ENCODE measurements around the gene SF3B3.

SF3B3 gene

DNA sequence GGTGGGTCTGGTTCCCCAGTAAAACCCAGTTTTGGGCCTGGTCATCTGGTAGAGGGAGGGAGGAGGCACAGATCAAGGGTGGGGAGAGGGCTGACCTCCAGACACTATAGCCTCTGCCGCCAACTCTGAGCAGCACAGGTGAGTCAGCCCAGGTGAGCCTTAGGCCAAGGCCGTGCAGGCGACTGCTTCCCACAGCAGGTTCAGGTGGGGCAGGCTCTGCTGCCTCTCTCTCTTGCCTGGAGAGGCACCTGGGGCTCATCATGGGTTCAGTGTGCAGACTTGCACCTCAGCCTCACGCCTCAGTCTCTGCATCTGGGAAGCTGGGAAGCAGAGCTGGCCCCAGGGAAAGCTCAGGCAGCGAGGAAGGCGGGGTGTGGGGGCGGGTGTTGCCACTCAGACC lies 84.9 kb downstream of the SF3B3 start:
- CTCF ChIA-PET = no interaction called here
- POLR2A ChIA-PET = no interaction called here
- DNase-seq (ENCODE audit: extremely low spot score) = no peak
- TF ChIP-seq, protein P1, sequence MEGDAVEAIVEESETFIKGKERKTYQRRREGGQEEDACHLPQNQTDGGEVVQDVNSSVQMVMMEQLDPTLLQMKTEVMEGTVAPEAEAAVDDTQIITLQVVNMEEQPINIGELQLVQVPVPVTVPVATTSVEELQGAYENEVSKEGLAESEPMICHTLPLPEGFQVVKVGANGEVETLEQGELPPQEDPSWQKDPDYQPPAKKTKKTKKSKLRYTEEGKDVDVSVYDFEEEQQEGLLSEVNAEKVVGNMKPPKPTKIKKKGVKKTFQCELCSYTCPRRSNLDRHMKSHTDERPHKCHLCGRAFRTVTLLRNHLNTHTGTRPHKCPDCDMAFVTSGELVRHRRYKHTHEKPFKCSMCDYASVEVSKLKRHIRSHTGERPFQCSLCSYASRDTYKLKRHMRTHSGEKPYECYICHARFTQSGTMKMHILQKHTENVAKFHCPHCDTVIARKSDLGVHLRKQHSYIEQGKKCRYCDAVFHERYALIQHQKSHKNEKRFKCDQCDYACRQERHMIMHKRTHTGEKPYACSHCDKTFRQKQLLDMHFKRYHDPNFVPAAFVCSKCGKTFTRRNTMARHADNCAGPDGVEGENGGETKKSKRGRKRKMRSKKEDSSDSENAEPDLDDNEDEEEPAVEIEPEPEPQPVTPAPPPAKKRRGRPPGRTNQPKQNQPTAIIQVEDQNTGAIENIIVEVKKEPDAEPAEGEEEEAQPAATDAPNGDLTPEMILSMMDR (IDR thresholded peaks at IDR 0.05; ENCODE audit: control extremely low read depth, extremely low read depth, low read depth, missing control alignments) = no peak

DNA sequence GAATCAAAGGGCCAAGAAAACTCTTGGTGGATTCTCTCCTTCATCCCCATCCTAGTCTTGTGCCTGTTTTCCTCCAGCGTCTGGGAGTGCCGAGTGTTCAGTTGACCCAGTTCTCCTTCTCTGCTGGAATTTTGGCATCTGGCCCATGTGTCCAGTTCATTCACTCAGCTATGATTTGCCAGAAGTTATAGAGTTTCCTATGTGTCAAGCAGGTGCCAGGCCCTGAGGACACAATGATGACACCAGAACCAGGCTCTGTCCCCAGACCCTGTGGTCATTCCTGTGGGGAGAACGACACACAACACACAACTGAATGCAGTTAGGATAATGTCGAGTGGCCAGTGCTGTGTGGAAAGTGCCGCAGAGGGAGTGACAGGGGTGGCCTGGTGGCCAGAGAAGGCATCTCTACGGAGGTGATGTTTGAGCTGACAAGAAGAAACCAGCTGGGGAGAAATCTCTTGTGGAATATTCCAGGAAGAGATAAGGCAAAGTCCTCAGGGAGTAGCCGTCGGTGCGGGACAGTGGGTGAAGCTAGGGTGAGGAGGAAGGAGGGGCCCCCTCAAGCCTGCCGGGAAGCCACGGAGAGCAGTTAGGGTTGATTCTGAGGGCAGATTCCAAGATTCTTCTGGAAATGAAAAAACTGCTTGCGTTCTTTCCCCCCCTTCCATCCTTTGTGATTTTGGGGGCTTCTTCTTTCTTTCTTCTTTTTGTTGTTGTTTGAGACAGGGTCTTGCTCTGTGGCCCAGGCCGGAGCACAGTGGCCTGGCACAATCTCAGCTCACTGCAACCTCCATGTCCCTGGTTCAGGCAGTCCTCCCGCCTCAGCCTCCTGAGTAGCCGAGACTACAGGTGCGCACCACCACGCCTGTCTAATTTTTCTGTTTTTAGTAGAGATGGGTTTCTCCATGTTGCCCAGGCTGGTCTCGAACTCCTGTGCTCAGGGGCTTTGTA lies 86.9 kb downstream of the SF3B3 start:
- no peak for DNase-seq (ENCODE audit: extremely low spot score)
- TF ChIP-seq, protein P1 (IDR thresholded peaks at IDR 0.05; ENCODE audit: control extremely low read depth, extremely low read depth, low read depth, missing control alignments) = no peak
- CTCF ChIA-PET = interaction anchor here (2.1 kb wide), 1 partner anchor 44 kb away, joined by 9 read pairs; no protein-coding TSS in a partner anchor
- POLR2A ChIA-PET = no interaction called here

DNA sequence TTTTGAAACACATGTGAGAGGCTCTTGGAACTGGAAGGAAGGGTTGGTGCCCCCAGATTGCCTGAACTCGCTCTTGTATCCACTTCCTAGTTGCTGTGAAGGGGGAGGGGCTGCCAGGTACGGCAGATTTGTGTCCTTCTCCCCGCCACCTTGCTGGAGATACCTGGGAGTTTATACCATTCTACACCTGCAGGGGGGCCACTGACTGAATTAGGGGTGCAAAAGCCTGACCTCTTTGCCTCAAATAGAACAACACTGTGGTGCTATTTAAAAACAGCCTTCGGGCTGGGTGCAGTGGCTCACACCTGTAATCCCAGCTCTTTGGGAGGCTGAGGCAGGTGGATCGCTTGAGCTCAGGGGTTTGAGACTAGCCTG lies 87.6 kb downstream of the SF3B3 start:
- TF ChIP-seq, protein P1 (IDR thresholded peaks at IDR 0.05; ENCODE audit: control extremely low read depth, extremely low read depth, low read depth, missing control alignments) = no peak
- ChIA-PET POLR2A (no interaction called here), CTCF (interaction anchor here (1.4 to 2.1 kb wide), 2 partner anchors 9 to 43 kb away, joined by 5 to 9 read pairs; no protein-coding TSS in a partner anchor)
- no peak for DNase-seq (ENCODE audit: extremely low spot score)

DNA sequence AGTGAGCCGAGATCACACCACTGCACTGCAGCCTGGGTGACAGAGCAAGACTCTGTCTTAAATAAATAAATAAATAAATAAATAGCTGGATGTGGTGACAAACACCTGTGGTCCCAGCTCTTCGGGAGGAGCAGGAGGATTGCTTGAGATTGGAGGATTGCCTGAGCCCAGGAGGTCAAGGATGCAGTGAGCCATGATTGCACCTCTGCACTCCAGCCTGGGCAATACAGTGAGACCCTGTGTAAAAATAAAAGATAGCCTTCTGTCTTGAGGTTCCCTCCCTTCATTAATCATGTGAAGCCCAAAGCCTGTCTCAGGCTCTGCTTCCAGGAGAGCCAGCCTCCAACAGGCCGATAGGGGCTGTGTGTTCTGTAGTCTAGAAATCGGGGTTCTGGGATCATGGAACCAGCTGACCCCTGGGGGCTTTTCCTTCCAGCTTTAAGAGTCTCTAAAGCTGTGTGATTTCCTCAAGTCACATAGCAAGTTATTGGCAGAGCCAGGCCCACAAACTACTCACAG lies 88.2 kb downstream of the SF3B3 start:
- DNase-seq (ENCODE audit: extremely low spot score) = no peak
- POLR2A ChIA-PET = no interaction called here
- CTCF ChIA-PET = interaction anchor here (1.4 to 2.1 kb wide), 2 partner anchors 10 to 43 kb away, joined by 5 to 9 read pairs; no protein-coding TSS in a partner anchor
- TF ChIP-seq, protein P1 (IDR thresholded peaks at IDR 0.05; ENCODE audit: control extremely low read depth, extremely low read depth, low read depth, missing control alignments) = no peak

DNA sequence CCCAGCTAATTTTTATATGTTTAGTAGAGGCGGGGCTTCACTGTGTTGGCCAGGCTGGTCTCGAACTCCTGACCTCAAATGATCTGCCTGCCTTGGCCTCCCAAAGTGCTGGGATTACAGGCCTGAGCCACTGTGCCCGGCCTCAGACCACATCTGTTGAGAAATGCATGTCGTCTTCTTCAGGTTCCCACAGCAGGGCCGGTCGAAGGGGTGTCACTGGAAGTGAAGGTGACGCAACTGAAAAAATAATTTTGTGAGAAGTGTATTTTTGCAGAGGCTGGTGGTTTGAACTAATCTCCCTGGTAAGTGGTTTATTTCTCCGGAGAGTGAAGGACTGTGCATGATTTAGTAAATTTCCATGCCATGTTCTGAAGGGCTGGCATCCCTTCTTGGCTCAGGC lies 89.3 kb downstream of the SF3B3 start:
- ChIA-PET POLR2A (interaction anchor here (0.6 kb wide), 1 partner anchor 331 kb away, joined by 3 read pairs; no protein-coding TSS in a partner anchor), CTCF (interaction anchor here (2.1 kb wide), 1 partner anchor 42 kb away, joined by 9 read pairs; no protein-coding TSS in a partner anchor)
- DNase-seq (ENCODE audit: extremely low spot score) = no peak
- TF ChIP-seq, protein P1 (IDR thresholded peaks at IDR 0.05; ENCODE audit: control extremely low read depth, extremely low read depth, low read depth, missing control alignments) = no peak

DNA sequence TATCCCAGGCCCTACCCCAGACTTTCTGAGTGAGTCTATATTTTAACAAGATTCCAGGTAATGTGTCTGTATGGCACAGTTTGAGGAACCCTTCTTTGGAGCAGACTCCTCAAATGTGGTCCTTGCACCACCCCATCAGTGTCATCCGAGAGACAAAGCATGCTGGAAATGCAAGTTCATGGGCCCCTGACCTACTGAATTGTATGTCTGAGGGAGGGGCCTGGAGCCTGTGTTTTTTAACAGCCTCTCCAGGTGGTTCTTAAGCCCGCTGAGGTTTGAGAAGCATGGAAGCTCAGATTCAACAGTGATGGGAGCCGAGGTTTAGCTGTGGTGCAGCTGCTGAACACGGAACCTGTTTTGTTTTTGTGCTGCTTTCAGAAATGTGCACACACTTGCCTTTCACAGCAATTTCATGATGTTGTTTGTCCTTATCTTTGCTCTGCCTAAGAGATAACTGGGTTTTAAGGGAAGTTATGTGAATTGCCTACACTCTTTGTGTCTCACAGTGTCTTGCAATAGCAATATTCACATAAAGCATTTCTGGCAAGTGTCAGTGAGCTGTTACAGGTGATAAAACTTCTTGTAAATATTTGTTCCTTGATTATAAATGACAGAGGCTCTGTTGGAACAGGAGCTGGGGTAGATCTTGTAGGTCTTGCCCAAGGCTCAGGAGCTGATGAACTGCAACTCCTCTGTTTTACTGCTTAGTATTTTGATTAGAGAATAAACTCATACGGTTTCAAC lies 90.8 kb downstream of the SF3B3 start:
- TF ChIP-seq, protein P1 (IDR thresholded peaks at IDR 0.05; ENCODE audit: control extremely low read depth, extremely low read depth, low read depth, missing control alignments) = no peak
- ChIA-PET CTCF (interaction anchor here (1.7 to 2.1 kb wide), 2 partner anchors 12 to 17 kb away, joined by 4 to 5 read pairs; no protein-coding TSS in a partner anchor), POLR2A (no interaction called here)
- no peak for DNase-seq (ENCODE audit: extremely low spot score)
